Measurements from ENCODE around the gene RPS6KA1. TPM values are rescaled to one million over a fixed set of nuclear protein-coding genes. Genes with fewer than 3 reads are reported as not detected.

The RPS6KA1 gene
- total and polyA plus RNA-seq, 9 of the 15 experiments (the other 6 are each of a cell fraction or from before 2014, with no cell fraction given) = 2.4 to 61.0 (median 35.5) TPM

- intact Hi-C loops (cut with micrococcal nuclease) (loop anchor here (2.0 kb wide), 1 partner anchor 30 kb away; no protein-coding TSS in a partner anchor), in situ Hi-C loops (cut with MboI) (no loop called here)
- H3K79me2 ChIP-seq (ENCODE audit: control insufficient read depth, insufficient read depth, low read length) = peaks cover 46% of the 10 kb centered on the region
- peak; percentile 73 for ATAC-seq
- H3K4me2 ChIP-seq (ENCODE audit: insufficient read depth, low read length) = peak overlapping the region; percentile 96
- no peaks in the 10 kb centered on the region; the same call in 1 of the 2 replicates for H4K20me1 ChIP-seq (replicated peaks; ENCODE audit: control insufficient read depth, insufficient read depth, low read length)
- peaks cover 35 to 44% of the 10 kb centered on the region in 2 experiments for H3K4me1 ChIP-seq (replicated peaks in 1 of 2; ENCODE audit: control insufficient read depth in 2 of 2, insufficient read depth in 2 of 2, low read length in 2 of 2)
- no peaks in the 10 kb centered on the region for H3K27me3 ChIP-seq (ENCODE audit: control insufficient read depth in 2 of 2, insufficient read depth in 2 of 2, low read length in 2 of 2)
- ChIA-PET POLR2A (interaction anchor here (0.7 to 9.9 kb wide), 8 partner anchors 9 to 167 kb away, joined by 3 to 60 read pairs (median 5); no protein-coding TSS in a partner anchor), CTCF (ENCODE audit: low intra/inter-chr PET ratio) (interaction anchor here (1.7 kb wide), 1 partner anchor 31 kb away, joined by 4 read pairs; no protein-coding TSS in a partner anchor)
- H3K4me3 ChIP-seq = peak overlapping the region; percentile 87
- peak; percentile 82 for FAIRE-seq
- H3K36me3 ChIP-seq (ENCODE audit: control insufficient read depth, insufficient read depth, low read length) = peaks cover 18% of the 10 kb centered on the region; the same call in 1 of the 3 replicates
- peak; percentile 75 to 84 (median 82) for DNase-seq (ENCODE audit: extremely low read depth in 1 of 4, low spot score in 3 of 4)
- no TSS peak for BruUV-seq (replicated peaks)
- H3K27ac ChIP-seq (ENCODE audit: extremely low read depth, low read depth, low read length) = peak overlapping the region; percentile 58
- H3K9me1 ChIP-seq (ENCODE audit: control insufficient read depth, insufficient read depth, low read length) = peaks cover 3% of the 10 kb centered on the region
- no peaks in the 10 kb centered on the region for H3K9me3 ChIP-seq (replicated peaks; ENCODE audit: control insufficient read depth, insufficient read depth, low read depth, low read length)
- WGBS (ENCODE audit: insufficient coverage, low coverage, missing lambda C conversion rate) = 30% methylated on average over 9 of the region's 9 CpGs
- peak overlapping the region; percentile 72 to 87 for H3K9ac ChIP-seq (ENCODE audit: insufficient read depth in 1 of 2, low read depth in 2 of 2, low read length in 2 of 2)
- H2AFZ ChIP-seq (ENCODE audit: low read depth, low read length) = no peak overlapping the region
- no peak for TF ChIP-seq ZBTB12 (CRISPR knock-in tag; IDR thresholded peaks at IDR 0.05)
- TF ChIP-seq, protein P1, sequence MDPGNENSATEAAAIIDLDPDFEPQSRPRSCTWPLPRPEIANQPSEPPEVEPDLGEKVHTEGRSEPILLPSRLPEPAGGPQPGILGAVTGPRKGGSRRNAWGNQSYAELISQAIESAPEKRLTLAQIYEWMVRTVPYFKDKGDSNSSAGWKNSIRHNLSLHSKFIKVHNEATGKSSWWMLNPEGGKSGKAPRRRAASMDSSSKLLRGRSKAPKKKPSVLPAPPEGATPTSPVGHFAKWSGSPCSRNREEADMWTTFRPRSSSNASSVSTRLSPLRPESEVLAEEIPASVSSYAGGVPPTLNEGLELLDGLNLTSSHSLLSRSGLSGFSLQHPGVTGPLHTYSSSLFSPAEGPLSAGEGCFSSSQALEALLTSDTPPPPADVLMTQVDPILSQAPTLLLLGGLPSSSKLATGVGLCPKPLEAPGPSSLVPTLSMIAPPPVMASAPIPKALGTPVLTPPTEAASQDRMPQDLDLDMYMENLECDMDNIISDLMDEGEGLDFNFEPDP (CRISPR knock-in tag; IDR thresholded peaks at IDR 0.05) = no peak
- TF ChIP-seq HDAC2 (IDR thresholded peaks at IDR 0.05) = peak; percentile 54; the same call in 1 of the 2 replicates
- no peak for TF ChIP-seq CEBPG (CRISPR knock-in tag; IDR thresholded peaks at IDR 0.05)
- TF ChIP-seq CEBPG (tag; conservative IDR thresholded peaks at IDR 0.05 in 1 of 2, IDR thresholded peaks at IDR 0.05 in 1 of 2) = no peak
- peak; percentile 24; the same call in 1 of the 2 replicates for TF ChIP-seq GATAD2A (IDR thresholded peaks at IDR 0.05)
- TF ChIP-seq MECOM (CRISPR knock-in tag; IDR thresholded peaks at IDR 0.05) = no peak
- no peak for TF ChIP-seq ZKSCAN3 (CRISPR knock-in tag; IDR thresholded peaks at IDR 0.05)
- TF ChIP-seq ATF1 (CRISPR knock-in tag; IDR thresholded peaks at IDR 0.05) = no peak
- 0 out of 2 replicates have a peak, but pooled peaks have one; percentile 9 for TF ChIP-seq ATF1 (tag; IDR thresholded peaks at IDR 0.05)
- TF ChIP-seq CEBPB (tag; IDR thresholded peaks at IDR 0.05) = no peak
- TF ChIP-seq, protein P2, sequence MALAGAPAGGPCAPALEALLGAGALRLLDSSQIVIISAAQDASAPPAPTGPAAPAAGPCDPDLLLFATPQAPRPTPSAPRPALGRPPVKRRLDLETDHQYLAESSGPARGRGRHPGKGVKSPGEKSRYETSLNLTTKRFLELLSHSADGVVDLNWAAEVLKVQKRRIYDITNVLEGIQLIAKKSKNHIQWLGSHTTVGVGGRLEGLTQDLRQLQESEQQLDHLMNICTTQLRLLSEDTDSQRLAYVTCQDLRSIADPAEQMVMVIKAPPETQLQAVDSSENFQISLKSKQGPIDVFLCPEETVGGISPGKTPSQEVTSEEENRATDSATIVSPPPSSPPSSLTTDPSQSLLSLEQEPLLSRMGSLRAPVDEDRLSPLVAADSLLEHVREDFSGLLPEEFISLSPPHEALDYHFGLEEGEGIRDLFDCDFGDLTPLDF (CRISPR knock-in tag; IDR thresholded peaks at IDR 0.05) = no peak
- TF ChIP-seq TAF7 (tag; IDR thresholded peaks at IDR 0.05) = no peak
- no peak for TF ChIP-seq GABPA (tag; conservative IDR thresholded peaks at IDR 0.05; ENCODE audit: low read depth)
- TF ChIP-seq ZNF212 (CRISPR knock-in tag; IDR thresholded peaks at IDR 0.05) = no peak
- TF ChIP-seq SRF (CRISPR knock-in tag; IDR thresholded peaks at IDR 0.05) = peak in 1 of 2 experiments; percentile 51; a peak in 1 of 4 replicates
- 0 out of 2 replicates have a peak, but pooled peaks have one; percentile 49 for TF ChIP-seq KAT7 (CRISPR knock-in tag; IDR thresholded peaks at IDR 0.05; ENCODE audit: borderline replicate concordance)
- TF ChIP-seq, protein P3, sequence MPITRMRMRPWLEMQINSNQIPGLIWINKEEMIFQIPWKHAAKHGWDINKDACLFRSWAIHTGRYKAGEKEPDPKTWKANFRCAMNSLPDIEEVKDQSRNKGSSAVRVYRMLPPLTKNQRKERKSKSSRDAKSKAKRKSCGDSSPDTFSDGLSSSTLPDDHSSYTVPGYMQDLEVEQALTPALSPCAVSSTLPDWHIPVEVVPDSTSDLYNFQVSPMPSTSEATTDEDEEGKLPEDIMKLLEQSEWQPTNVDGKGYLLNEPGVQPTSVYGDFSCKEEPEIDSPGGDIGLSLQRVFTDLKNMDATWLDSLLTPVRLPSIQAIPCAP (CRISPR knock-in tag; IDR thresholded peaks at IDR 0.05; ENCODE audit: borderline replicate concordance) = no peak
These were observed 1.5 kb downstream of the RPS6KA1 start for GRCh38 chr1:26530895-26531598.
